H1 (cell line): Measurements from ENCODE around the gene OR2T6. TPM values are rescaled to one million over a fixed set of nuclear protein-coding genes. Genes with fewer than 3 reads are reported as not detected.

ENCODE experiments used
- CTCF ChIA-PET: fragments of 300-600 bp; sonication (Branson Sonifier 250); formaldehyde crosslinking; loops from one replicate; lab custom pipeline; 2021; ENCODE audit not compliant: partially characterized antibody; lab: Charles Lee
- POLR2A ChIA-PET: fragments of 300-600 bp; sonication (Branson Sonifier 250); formaldehyde crosslinking; loops from one replicate; lab custom pipeline; 2021; ENCODE audit warnings: inconsistent platforms; ENCODE audit not compliant: partially characterized antibody; lab: Charles Lee
- DNase-seq, 2 experiments: peaks; one replicate each; pipeline versions ENCODE4 v3.0.0 to v3.0.0-alpha.2; 2010 to 2022; ENCODE audit warnings: low spot score in 2 of 2, low read depth in 1 of 2, mixed read lengths in 1 of 2
- FAIRE-seq: peaks from 2 replicates; lab custom pipeline; 2011; peaks lifted over from hg19 to GRCh38; lab: Jason Lieb, UNC
- H2AFZ ChIP-seq: 2 replicates; pipeline ENCODE4 v1.8.1; 2012; ENCODE audit warnings: low read length, inconsistent platforms
- H2AK5ac ChIP-seq: 2 replicates; pipeline ENCODE4 v1.6.1; 2013; ENCODE audit warnings: low read depth, low read length
- H2BK120ac ChIP-seq: replicated peaks from 2 replicates; pipeline ENCODE3; 2013; ENCODE audit warnings: low read depth, low read length, inconsistent platforms
- H2BK12ac ChIP-seq: 2 replicates; pipeline ENCODE4 v1.6.1; 2013; ENCODE audit warnings: low read depth, low read length
- H2BK15ac ChIP-seq: 2 replicates; pipeline ENCODE4 v1.6.1; 2013; ENCODE audit warnings: low read length
- H2BK20ac ChIP-seq: 2 replicates; pipeline ENCODE4 v1.6.1; 2013; ENCODE audit warnings: low read length
- H2BK5ac ChIP-seq: 2 replicates; pipeline ENCODE4 v1.6.1; 2013; ENCODE audit warnings: low read depth, low read length
- H3K14ac ChIP-seq: 2 replicates; pipeline ENCODE4 v1.6.1; 2013; ENCODE audit warnings: inconsistent platforms; ENCODE audit not compliant: insufficient read length
- H3K18ac ChIP-seq: 2 replicates; pipeline ENCODE4 v1.6.1; 2013; ENCODE audit warnings: low read length; ENCODE audit errors: extremely low read depth
- H3K23ac ChIP-seq: 2 replicates; pipeline ENCODE4 v1.6.1; 2013; ENCODE audit warnings: inconsistent platforms; ENCODE audit not compliant: insufficient read length
- H3K23me2 ChIP-seq: 2 replicates; pipeline ENCODE4 v1.6.1; 2013; ENCODE audit warnings: low read depth, low read length
- H3K27ac ChIP-seq: 2 replicates; pipeline ENCODE4 v1.6.1; 2011; ENCODE audit warnings: low read depth, low read length, inconsistent platforms
- H3K27me3 ChIP-seq, 4 experiments: replicated peaks in 1 of 4; 1 replicate in 1 of 4; 2 replicates in 3 of 4; pipeline versions ENCODE4 v1.6.1 to v1.8.1; 2011 to 2013; ENCODE audit warnings: low read length in 3 of 4, mild to moderate bottlenecking in 3 of 4, inconsistent platforms in 2 of 4, mixed read lengths in 2 of 4, moderate library complexity in 1 of 4; ENCODE audit not compliant: control insufficient read depth in 3 of 4, insufficient read depth in 3 of 4; ENCODE audit errors: extremely low read depth in 1 of 4
- H3K36me3 ChIP-seq, 4 experiments: 2 replicates each; pipeline versions ENCODE4 v1.6.1 to v1.8.1; 2011 to 2013; ENCODE audit warnings: mild to moderate bottlenecking in 4 of 4, low read length in 3 of 4, moderate library complexity in 2 of 4, control low read depth in 1 of 4, inconsistent platforms in 1 of 4; ENCODE audit not compliant: insufficient read depth in 4 of 4, control insufficient read depth in 2 of 4
- H3K4ac ChIP-seq: replicated peaks from 2 replicates; pipeline ENCODE3; 2013; ENCODE audit warnings: low read length, low read depth, mixed read lengths, inconsistent platforms; ENCODE audit not compliant: insufficient read length
- H3K4me1 ChIP-seq, 4 experiments: replicated peaks in 1 of 4; 1 replicate in 1 of 4; 2 replicates in 3 of 4; pipeline versions ENCODE4 v1.6.1 to v1.8.1; 2011 to 2013; ENCODE audit warnings: low read length in 3 of 4, inconsistent platforms in 2 of 4, mixed read lengths in 1 of 4; ENCODE audit not compliant: insufficient read depth in 4 of 4, control insufficient read depth in 3 of 4
- H3K4me2 ChIP-seq, 2 experiments: 2 replicates each; pipeline versions ENCODE4 v1.6.1 to v1.8.1; 2011 to 2013; ENCODE audit warnings: low read depth in 2 of 2, low read length in 2 of 2, control low read depth in 1 of 2, inconsistent platforms in 1 of 2, mild to moderate bottlenecking in 1 of 2; ENCODE audit not compliant: insufficient read depth in 1 of 2
- H3K4me3 ChIP-seq, 4 experiments: fragments of 200-600, 300-600 bp in 1 of 4; sonication (generic), shearing (Covaris generic), sonication (Bioruptor Twin) in 1 of 4; 2 replicates each; pipeline versions ENCODE4 v1.5.1 to v1.8.1; 2011 to 2016; ENCODE audit warnings: low read length in 4 of 4, low read depth in 3 of 4, control low read depth in 2 of 4, inconsistent platforms in 2 of 4, mild to moderate bottlenecking in 2 of 4, mixed read lengths in 1 of 4, moderate library complexity in 1 of 4; ENCODE audit not compliant: insufficient read depth in 2 of 4; ENCODE audit errors: extremely low read depth in 1 of 4
- H3K56ac ChIP-seq: replicated peaks from 2 replicates; pipeline ENCODE3; 2013; ENCODE audit warnings: low read depth, mild to moderate bottlenecking, mixed read lengths, low read length, inconsistent platforms; ENCODE audit not compliant: insufficient read length
- H3K79me1 ChIP-seq: 2 replicates; pipeline ENCODE4 v1.6.1; 2013; ENCODE audit warnings: low read depth, low read length, control low read depth
- H3K79me2 ChIP-seq, 2 experiments: 2 replicates each; pipeline versions ENCODE4 v1.6.1 to v1.8.1; 2012 to 2013; ENCODE audit warnings: low read length in 2 of 2, mild to moderate bottlenecking in 2 of 2, inconsistent platforms in 1 of 2; ENCODE audit not compliant: insufficient read depth in 2 of 2, control insufficient read depth in 1 of 2
- H3K9ac ChIP-seq, 4 experiments: replicated peaks in 1 of 4; 1 replicate in 1 of 4; 2 replicates in 3 of 4; pipeline versions ENCODE4 v1.6.1 to v1.8.1; 2011 to 2013; ENCODE audit warnings: low read depth in 3 of 4, low read length in 3 of 4, control low read depth in 2 of 4, mild to moderate bottlenecking in 2 of 4, moderate library complexity in 2 of 4, inconsistent platforms in 1 of 4; ENCODE audit errors: extremely low read depth in 1 of 4
- H3K9me3 ChIP-seq, 2 experiments: 2 replicates each; pipeline versions ENCODE4 v1.6.1 to v1.8.1; 2012 to 2013; ENCODE audit warnings: mild to moderate bottlenecking in 2 of 2, moderate library complexity in 2 of 2, control low read depth in 1 of 2, inconsistent platforms in 1 of 2, low read depth in 1 of 2, low read length in 1 of 2, mixed read lengths in 1 of 2; ENCODE audit not compliant: insufficient read depth in 2 of 2
- H4K20me1 ChIP-seq, 2 experiments: replicated peaks in 1 of 2; 2 replicates each; pipeline versions ENCODE3 to v1.8.1; 2011 to 2013; ENCODE audit warnings: inconsistent platforms in 2 of 2, low read length in 2 of 2, mild to moderate bottlenecking in 1 of 2; ENCODE audit not compliant: insufficient read depth in 2 of 2, control insufficient read depth in 1 of 2
- H4K5ac ChIP-seq: 2 replicates; pipeline ENCODE4 v1.6.1; 2013; ENCODE audit warnings: low read length, low read depth, mixed read lengths, inconsistent platforms; ENCODE audit not compliant: insufficient read length
- H4K8ac ChIP-seq: 2 replicates; pipeline ENCODE4 v1.8.0; 2013; ENCODE audit warnings: mild to moderate bottlenecking, moderate library complexity, low read length, inconsistent platforms; ENCODE audit not compliant: insufficient read depth; ENCODE audit errors: extremely low read depth
- H4K91ac ChIP-seq: replicated peaks from 2 replicates; pipeline ENCODE3; 2013; ENCODE audit warnings: low read length, mixed read lengths, inconsistent platforms; ENCODE audit not compliant: insufficient read length
- CEBPB ChIP-seq: IDR thresholded peaks from 2 replicates; pipeline ENCODE4 v1.6.1; 2012; ENCODE audit warnings: low read depth, low read length
- CREB1 ChIP-seq: IDR thresholded peaks from 2 replicates; pipeline ENCODE4 v1.6.1; 2012; ENCODE audit warnings: inconsistent platforms
- long read RNA-seq, 2 experiments: library from RNA in 1 of 2; library from capped mRNA in 1 of 2; stranded (forward); transcript quantifications; one replicate each; pipeline ENCODE4 v2.0.0, GENCODE V29; 2021; ENCODE audit warnings: inconsistent platforms in 1 of 2
- polyA minus RNA-seq, 3 experiments: library from RNA; depleted of rRNA, polyadenylated mRNA; stranded (reverse); fragments of >200 nt; gene quantifications; 1 replicate in 2 of 3; 2 replicates in 1 of 3; pipeline ENCODE4 v1.2.3, GENCODE V29; 2011
- polyA plus RNA-seq, 7 experiments: library from polyadenylated mRNA; depleted of rRNA in 3 of 7; stranded (reverse) in 5 of 7; unstranded in 2 of 7; fragments of >200 nt in 5 of 7; fragments of 200-250 nt in 2 of 7; gene quantifications; 1 replicate in 5 of 7; 2 replicates in 1 of 7; 4 replicates in 1 of 7; pipeline versions ENCODE4 v1.2.1 to v1.2.3, GENCODE V29; 2011 to 2013; ENCODE audit warnings: missing spikeins in 2 of 7, mixed read lengths in 2 of 7
- total RNA-seq: library from RNA; stranded (reverse); fragmentation: NEBNext Ultra II Directional; extraction: Animal tissue kit (Norgen Biotek cat#: 25700); gene quantifications from 2 replicates; pipeline ENCODE4 v1.2.1, GENCODE V29; 2021

The OR2T6 gene
- not detected in 2 replicates for total RNA-seq
- not detected in 2 replicates for polyA plus RNA-seq (2011; rRNA removed)
- not detected for polyA plus RNA-seq (2011; cell fraction: cytosol; rRNA removed)
- polyA plus RNA-seq (2011; cell fraction: nucleus; rRNA removed) = not detected
- polyA plus RNA-seq (2012, experiment 1 of 2) = not detected in 4 replicates
- polyA plus RNA-seq (2012, experiment 2 of 2) = not detected
- not detected for polyA plus RNA-seq (2013, experiment 1 of 2)
- not detected for polyA plus RNA-seq (2013, experiment 2 of 2)
- polyA minus RNA-seq (2011; rRNA and poly(A)+ RNA removed) = not detected in 2 replicates
- polyA minus RNA-seq (2011; cell fraction: cytosol; rRNA and poly(A)+ RNA removed) = not detected
- not detected for polyA minus RNA-seq (2011; cell fraction: nucleus; rRNA and poly(A)+ RNA removed)
- long read RNA-seq, experiment 1 = 0 reads
- long read RNA-seq, experiment 2 = 0 reads

DNA sequence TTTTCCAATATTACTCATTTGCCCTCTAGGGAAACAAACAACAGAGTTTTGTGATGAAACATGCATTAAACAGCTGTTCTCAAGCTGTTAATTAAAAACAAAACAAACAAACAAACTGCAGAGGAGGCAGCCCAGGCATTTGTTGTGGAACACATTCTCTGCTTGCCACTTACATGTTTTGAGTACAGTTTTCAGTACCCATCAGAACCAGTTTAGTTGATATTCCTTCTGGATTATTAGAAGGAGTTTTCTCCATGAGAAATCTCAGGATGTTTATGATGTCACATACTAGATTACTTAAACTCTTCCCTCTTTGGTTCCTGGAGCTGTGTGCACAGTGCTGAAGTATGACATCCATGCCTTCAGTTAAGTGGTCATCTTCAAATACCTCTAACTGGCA, at the start of gene OR2T6:
TSS of gene OR2T6 (plus strand) at position 301 of the 400 bp plus-strand sequence. CDS start 11,863 bp downstream, outside the sequence.
- Histone ChIP-seq H3K4me3 (no peak within 1 kb of the TSS), H3K23me2 (no peaks in the 10 kb centered on the region), H3K14ac (no peak within 1 kb of the TSS), H3K56ac (no peak within 1 kb of the TSS), H2BK20ac (no peak within 1 kb of the TSS), H2BK15ac (no peak within 1 kb of the TSS), H3K4ac (no peak within 1 kb of the TSS), H3K36me3 (no peaks in the 10 kb centered on the region; a peak in 1 of 8 replicates), H3K27ac (no peak within 1 kb of the TSS), H4K8ac (no peak within 1 kb of the TSS), H3K18ac (no peak within 1 kb of the TSS), H3K4me2 (no peak within 1 kb of the TSS), H3K79me2 (no peaks in the 10 kb centered on the region), H3K4me1 (no peaks in the 10 kb centered on the region), H3K9me3 (peaks cover 62 to 68% of the 10 kb centered on the region in 2 experiments), H2BK120ac (no peak within 1 kb of the TSS), H3K9ac (no peak within 1 kb of the TSS), H2BK5ac (no peak within 1 kb of the TSS), H4K91ac (no peak within 1 kb of the TSS), H3K23ac (no peak within 1 kb of the TSS), H2AK5ac (no peak within 1 kb of the TSS), H2BK12ac (no peak within 1 kb of the TSS), H2AFZ (no peak within 1 kb of the TSS), H4K20me1 (no peaks in the 10 kb centered on the region), H3K79me1 (no peaks in the 10 kb centered on the region), H4K5ac (no peak within 1 kb of the TSS), H3K27me3 (no peaks in the 10 kb centered on the region)
- DNase-seq (no peak), FAIRE-seq (no peak)
- ChIA-PET CTCF (no interaction called here), POLR2A (no interaction called here)
- TF ChIP-seq CREB1 (no peak), CEBPB (no peak)
